Fibroblast of lung (primary cell): ENCODE results near the gene BEND2. TPM values are rescaled to one million over a fixed set of nuclear protein-coding genes. Genes with fewer than 3 reads are reported as not detected.

ENCODE experiments used
- DNase-seq, 2 donors: peaks; one replicate each; pipeline versions ENCODE4 v3.0.0 to v3.0.0-alpha.2; 2010; ENCODE audit warnings: low read depth in 2 of 2
- H2AFZ ChIP-seq: 2 replicates; pipeline ENCODE4 v1.5.1; 2012; ENCODE audit warnings: low read length, control low read depth, inconsistent platforms
- H3K27ac ChIP-seq: 2 replicates; pipeline ENCODE4 v1.5.1; 2011; ENCODE audit warnings: low read length, control low read depth; ENCODE audit not compliant: insufficient read depth
- H3K27me3 ChIP-seq: 2 replicates; pipeline ENCODE4 v1.5.1; 2011; ENCODE audit warnings: mild to moderate bottlenecking, low read length; ENCODE audit not compliant: control insufficient read depth, insufficient read depth
- H3K36me3 ChIP-seq: 2 replicates; pipeline ENCODE4 v1.5.1; 2011; ENCODE audit warnings: low read length; ENCODE audit not compliant: control insufficient read depth, insufficient read depth
- H3K4me1 ChIP-seq: 2 replicates; pipeline ENCODE4 v1.5.1; 2011; ENCODE audit warnings: low read length; ENCODE audit not compliant: control insufficient read depth, insufficient read depth; ENCODE audit errors: extremely low read depth
- H3K4me2 ChIP-seq: 2 replicates; pipeline ENCODE4 v1.5.1; 2011; ENCODE audit warnings: low read length, control low read depth; ENCODE audit not compliant: insufficient read depth; ENCODE audit errors: extremely low read depth
- H3K4me3 ChIP-seq, 4 experiments: fragments of 200-600 bp in 1 of 4; sonication (generic) in 1 of 4; replicated peaks in 1 of 4; 2 replicates each; pipeline ENCODE4 v1.5.1; 2011 to 2016; ENCODE audit warnings: low read length in 4 of 4, low read depth in 3 of 4, mild to moderate bottlenecking in 3 of 4, control low read depth in 2 of 4, inconsistent platforms in 1 of 4, mixed read lengths in 1 of 4; ENCODE audit not compliant: insufficient read depth in 1 of 4; ENCODE audit errors: control extremely low read depth in 1 of 4
- H3K79me2 ChIP-seq: 2 replicates; pipeline ENCODE4 v1.5.1; 2012; ENCODE audit warnings: mild to moderate bottlenecking, low read length, inconsistent platforms; ENCODE audit not compliant: control insufficient read depth, insufficient read depth
- H3K9ac ChIP-seq: 2 replicates; pipeline ENCODE4 v1.5.1; 2011; ENCODE audit warnings: mild to moderate bottlenecking, low read length, control low read depth; ENCODE audit not compliant: insufficient read depth
- H3K9me3 ChIP-seq: 2 replicates; pipeline ENCODE4 v1.5.1; 2012; ENCODE audit warnings: low read depth, low read length; ENCODE audit not compliant: control insufficient read depth, insufficient read depth
- H4K20me1 ChIP-seq: 2 replicates; pipeline ENCODE4 v1.5.1; 2011; ENCODE audit warnings: low read length; ENCODE audit not compliant: control insufficient read depth, insufficient read depth; ENCODE audit errors: extremely low read depth
- CTCF ChIP-seq, 2 donors: IDR thresholded peaks in 1 of 2; conservative IDR thresholded peaks in 1 of 2; 1 replicate in 1 of 2; 2 replicates in 1 of 2; pipeline ENCODE4 v1.5.1; 2011 to 2012; ENCODE audit warnings: low read length in 2 of 2, control low read depth in 1 of 2, inconsistent platforms in 1 of 2, low read depth in 1 of 2, mild to moderate bottlenecking in 1 of 2
- EZH2 ChIP-seq: IDR thresholded peaks from 2 replicates; pipeline ENCODE4 v1.5.1; 2012; ENCODE audit warnings: low read length, control low read depth, mild to moderate bottlenecking; ENCODE audit errors: missing control alignments
- polyA plus RNA-seq, 2 donors: library from polyadenylated mRNA; depleted of rRNA in 1 of 2; stranded (reverse) in 1 of 2; unstranded in 1 of 2; fragments of >200 nt; gene quantifications; 2 replicates each; pipeline ENCODE4 v1.2.1, GENCODE V29; 2011 to 2012; ENCODE audit warnings: missing spikeins in 1 of 2
- total RNA-seq: library from RNA; depleted of rRNA; stranded (reverse); fragments of >200 nt; gene quantifications from 2 replicates; pipeline ENCODE4 v1.2.1, GENCODE V29; 2014

BEND2 gene
- total and polyA plus RNA-seq, 2 donors (not counting 1 experiment from before 2014, with no cell fraction given): not detected

- H3K79me2 ChIP-seq: no peaks in the 10 kb centered on the region
- DNase-seq: no peak
- no peak overlapping the region for H3K27ac ChIP-seq
- no peaks in the 10 kb centered on the region for H3K27me3 ChIP-seq
- no peaks in the 10 kb centered on the region for H3K4me1 ChIP-seq
- H3K4me3 ChIP-seq: no peak overlapping the region
- H2AFZ ChIP-seq: no peak overlapping the region
- no peaks in the 10 kb centered on the region for H3K9me3 ChIP-seq
- H4K20me1 ChIP-seq: no peaks in the 10 kb centered on the region
- no peaks in the 10 kb centered on the region for H3K36me3 ChIP-seq
- no peak overlapping the region for H3K4me2 ChIP-seq
- no peak for TF ChIP-seq CTCF (conservative IDR thresholded peaks at IDR 0.05 in 1 of 2, IDR thresholded peaks at IDR 0.05 in 1 of 2; ENCODE audit: low read depth in 1 of 2, low read length in 2 of 2)
- TF ChIP-seq EZH2: no peak
- H3K9ac ChIP-seq: no peak overlapping the region
These were observed 47.0 kb downstream of the BEND2 start for GRCh38 chrX:18173494-18174180.

GRCh38 chrX:18172970-18173369 lies 47.7 kb downstream of the BEND2 start:
- H3K4me2 ChIP-seq: no peak overlapping the region
- no peaks in the 10 kb centered on the region for H3K36me3 ChIP-seq
- TF ChIP-seq EZH2 (no peak), CTCF (conservative IDR thresholded peaks at IDR 0.05 in 1 of 2, IDR thresholded peaks at IDR 0.05 in 1 of 2; ENCODE audit: low read depth in 1 of 2, low read length in 2 of 2) (no peak)
- no peaks in the 10 kb centered on the region for H4K20me1 ChIP-seq
- H3K27ac ChIP-seq: no peak overlapping the region
- H2AFZ ChIP-seq: no peak overlapping the region
- no peaks in the 10 kb centered on the region for H3K4me1 ChIP-seq
- H3K9ac ChIP-seq: no peak overlapping the region
- H3K27me3 ChIP-seq: no peaks in the 10 kb centered on the region
- H3K79me2 ChIP-seq: no peaks in the 10 kb centered on the region
- no peak for DNase-seq
- H3K9me3 ChIP-seq: no peaks in the 10 kb centered on the region
- no peak overlapping the region for H3K4me3 ChIP-seq

- TF ChIP-seq EZH2 (no peak), CTCF (conservative IDR thresholded peaks at IDR 0.05 in 1 of 2, IDR thresholded peaks at IDR 0.05 in 1 of 2; ENCODE audit: low read depth in 1 of 2, low read length in 2 of 2) (no peak)
- no peak overlapping the region for H3K9ac ChIP-seq
- H4K20me1 ChIP-seq: no peaks in the 10 kb centered on the region
- no peak for DNase-seq
- H3K79me2 ChIP-seq: no peaks in the 10 kb centered on the region
- H3K4me3 ChIP-seq: no peak overlapping the region
- no peak overlapping the region for H3K4me2 ChIP-seq
- no peak overlapping the region for H3K27ac ChIP-seq
- H3K9me3 ChIP-seq: no peaks in the 10 kb centered on the region
- H3K27me3 ChIP-seq: no peaks in the 10 kb centered on the region
- H3K4me1 ChIP-seq: no peaks in the 10 kb centered on the region
- no peak overlapping the region for H2AFZ ChIP-seq
- no peaks in the 10 kb centered on the region for H3K36me3 ChIP-seq
These were observed 49.8 kb downstream of the BEND2 start for GRCh38 chrX:18170910-18171309.
